A549 (cell line): ENCODE results near the gene TXNDC2. TPM values are rescaled to one million over a fixed set of nuclear protein-coding genes. Genes with fewer than 3 reads are reported as not detected.
"Not testable (repeated sequence)": the region's sequence is repeated elsewhere in the genome, so short reads cannot be mapped to it uniquely, and the experiment has no call there.

Experiments used
- ATAC-seq, 2 experiments: fragments of 200-7000 bp in 1 of 2; fragments of >200 bp in 1 of 2; cut with Nextera tagmentation in 1 of 2; cut with Tn5 transposase in 1 of 2; 3 replicates each; pipeline versions ENCODE4 v1.8.0 to v1.9.1; 2018 to 2020; ENCODE audit warnings: mild to moderate bottlenecking in 1 of 2, moderate library complexity in 1 of 2
- CTCF ChIA-PET: fragments of 300-600 bp; sonication (Branson Sonifier 250); formaldehyde crosslinking; extraction: SDS; loops from one replicate; lab custom pipeline; 2021; ENCODE audit warnings: antibody characterized with exemption, inconsistent platforms; lab: Yijun Ruan, JAX
- POLR2A ChIA-PET: fragments of 350-600 bp; formaldehyde crosslinking; extraction: SDS; loops from one replicate; lab custom pipeline; 2021; ENCODE audit warnings: antibody characterized with exemption, inconsistent platforms; lab: Yijun Ruan, JAX
- DNase-seq, 2 experiments: peaks; one replicate each; pipeline versions ENCODE4 v3.0.0 to v3.0.0-alpha.2; 2011 to 2016; ENCODE audit warnings: low read depth in 1 of 2, low spot score in 1 of 2
- FAIRE-seq: peaks from 2 replicates; lab custom pipeline; 2011; peaks lifted over from hg19 to GRCh38; lab: Jason Lieb, UNC
- H3K27ac ChIP-seq, 2 experiments: fragments of >200 bp; sonication (Bioruptor Twin); formaldehyde crosslinking; 3 replicates each; pipeline ENCODE4 v1.5.1; 2016 to 2017
- H3K4me1 ChIP-seq: fragments of >200 bp; sonication (Bioruptor Twin); formaldehyde crosslinking; 3 replicates; pipeline ENCODE4 v1.6.1; 2016
- H3K4me2 ChIP-seq: fragments of >200 bp; sonication (Bioruptor Twin); formaldehyde crosslinking; 3 replicates; pipeline ENCODE4 v1.6.1; 2016
- H3K4me3 ChIP-seq: fragments of >200 bp; sonication (Bioruptor Twin); formaldehyde crosslinking; 3 replicates; pipeline ENCODE4 v1.5.1; 2016
- H3K9me3 ChIP-seq: fragments of >200 bp; sonication (Bioruptor Twin); formaldehyde crosslinking; 3 replicates; pipeline ENCODE4 v1.6.1; 2016
- ESRRA ChIP-seq: fragments of 150-350 bp; IDR thresholded peaks from 2 replicates; pipeline ENCODE4 v1.6.1; 2014; ENCODE audit warnings: mild to moderate bottlenecking, low read length, borderline replicate concordance
- FOSB ChIP-seq: fragments of 250-450 bp; sonication (Bioruptor Pico); IDR thresholded peaks from 2 replicates; pipeline ENCODE4 v1.5.0; 2020; ENCODE audit warnings: mild to moderate bottlenecking, moderate library complexity
- FOXS1 ChIP-seq: fragments of 250-450 bp; sonication (Bioruptor Pico); IDR thresholded peaks from 2 replicates; pipeline ENCODE4 v1.5.0; 2020; ENCODE audit warnings: mild to moderate bottlenecking, moderate library complexity
- HEYL ChIP-seq: fragments of 250-450 bp; sonication (Bioruptor Pico); IDR thresholded peaks from 2 replicates; pipeline ENCODE4 v1.8.0; 2021; ENCODE audit warnings: mild to moderate bottlenecking, moderate library complexity
- NPAS2 ChIP-seq: fragments of 250-450 bp; sonication (Bioruptor Pico); IDR thresholded peaks from 2 replicates; pipeline ENCODE4 v1.8.0; 2022; ENCODE audit warnings: mild to moderate bottlenecking, moderate library complexity, borderline replicate concordance
- NR3C1 ChIP-seq: fragments of >200 bp; sonication (Bioruptor Twin); formaldehyde crosslinking; IDR thresholded peaks from 3 replicates; pipeline ENCODE4 v1.6.1; 2017
- PBX3 ChIP-seq: IDR thresholded peaks from 2 replicates; pipeline ENCODE4 v1.6.1; 2012
- POLR2A ChIP-seq: IDR thresholded peaks from 2 replicates; pipeline ENCODE4 v1.6.1; 2012; ENCODE audit warnings: mild to moderate bottlenecking, low read length
- RFX5 ChIP-seq: fragments of 450-650 bp; IDR thresholded peaks from 2 replicates; pipeline ENCODE4 v1.7.1; 2014; ENCODE audit warnings: antibody characterized with exemption, mild to moderate bottlenecking, moderate library complexity
- RNF2 ChIP-seq: fragments of 200-600 bp; sonication (generic); IDR thresholded peaks from 2 replicates; pipeline ENCODE4 v1.6.1; 2016; ENCODE audit warnings: low read depth, mild to moderate bottlenecking, antibody characterized with exemption, moderate library complexity, borderline replicate concordance
- TP53 ChIP-seq: fragments of 250-450 bp; sonication (Bioruptor Pico); IDR thresholded peaks from 2 replicates; pipeline ENCODE4 v1.5.0; 2021; ENCODE audit warnings: mild to moderate bottlenecking, moderate library complexity
- ZFP36 ChIP-seq: fragments of 450-650 bp; IDR thresholded peaks from 2 replicates; pipeline ENCODE4 v1.6.1; 2014; ENCODE audit warnings: borderline replicate concordance; ENCODE audit not compliant: partially characterized antibody
- WGBS: methylation state at CpG from one replicate; pipeline ENCODE4 v1.1.6; 2017; ENCODE audit errors: missing lambda C conversion rate; 5-methylcytosine and 5-hydroxymethylcytosine counted together
- polyA plus RNA-seq, 4 experiments: library from polyadenylated mRNA; depleted of rRNA in 3 of 4; stranded (reverse); fragments of >200 nt; fragmentation: RNase III in 1 of 4; extraction: RNeasy Plus Mini Kit Qiagen cat#74134 plus additional on column Dnase treatment in 1 of 4; gene quantifications; 2 replicates in 3 of 4; 3 replicates in 1 of 4; pipeline ENCODE4 v1.2.3, GENCODE V29; 2011 to 2017
- TF ChIP-seq, protein P1 (sequence below): fragments of >200 bp; sonication (Bioruptor Twin); formaldehyde crosslinking; IDR thresholded peaks from 2 replicates; pipeline ENCODE4 v1.6.1; 2016

TXNDC2 gene
- polyA plus RNA-seq, 2 of the 4 experiments (the other 2 are of a cell fraction): 0.06 to 0.16 TPM

DNA sequence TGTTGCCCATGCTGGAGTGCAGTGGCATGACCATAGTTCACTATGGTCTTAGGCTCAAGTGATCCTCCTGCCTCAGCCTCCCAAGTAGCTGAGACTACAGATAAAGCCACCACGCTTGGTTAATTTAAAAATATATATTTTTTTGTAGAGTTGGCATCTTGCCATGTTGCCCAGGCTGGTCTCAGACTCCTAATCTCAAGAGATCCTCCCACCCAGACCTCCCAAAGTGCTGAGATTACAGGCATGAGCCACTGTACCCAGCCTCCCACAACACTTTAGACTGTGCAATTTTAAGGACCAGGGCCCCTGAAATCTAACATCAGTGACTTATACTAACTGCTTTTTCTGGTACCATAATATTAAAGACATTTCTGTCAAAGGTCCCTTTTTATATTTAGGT lies 5.2 kb downstream of the TXNDC2 start (continued):
- TF ChIP-seq ESRRA (no peak), FOSB (no peak), HEYL (no peak), RFX5 (no peak), POLR2A (no peak)

- DNase-seq, H3K27ac ChIP-seq, H3K4me1 ChIP-seq, ATAC-seq, H3K4me3 ChIP-seq, H3K9me3 ChIP-seq, FAIRE-seq, CTCF ChIA-PET, POLR2A ChIA-PET: not testable (repeated sequence)
- 51% methylated on average over 4 of the region's 4 CpGs for WGBS
- peak overlapping the region; percentile 25; the same call in 1 of the 3 replicates for H3K4me2 ChIP-seq
Measured at GRCh38 chr18:9891515-9891914, 5.7 kb downstream of the TXNDC2 start.

- CTCF ChIA-PET: interaction anchor here (1.2 kb wide), 1 partner anchor 16 kb away, joined by 3 read pairs; no protein-coding TSS in a partner anchor
Measured at GRCh38 chr18:9894454-9895068, 8.8 kb downstream of the TXNDC2 start.

GRCh38 chr18:9897129-9897528 lies 11.4 kb downstream of the TXNDC2 start:
- 98% methylated on average over 5 of the region's 5 CpGs for WGBS
- no peak for TF ChIP-seq TP53
- no peak for TF ChIP-seq ZFP36
- TF ChIP-seq, protein P1, sequence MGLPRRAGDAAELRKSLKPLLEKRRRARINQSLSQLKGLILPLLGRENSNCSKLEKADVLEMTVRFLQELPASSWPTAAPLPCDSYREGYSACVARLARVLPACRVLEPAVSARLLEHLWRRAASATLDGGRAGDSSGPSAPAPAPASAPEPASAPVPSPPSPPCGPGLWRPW: no peak
- TF ChIP-seq FOXS1 (CRISPR knock-in tag): no peak
- TF ChIP-seq NR3C1: no peak
- TF ChIP-seq PBX3: no peak
- TF ChIP-seq RNF2: no peak
- no peak for TF ChIP-seq NPAS2 (CRISPR knock-in tag)
- no peak for TF ChIP-seq ESRRA
- Histone ChIP-seq H3K4me1 (peaks cover 35% of the 10 kb centered on the region), H3K9me3 (no peaks in the 10 kb centered on the region), H3K4me3 (no peak overlapping the region), H3K27ac (peak overlapping the region in 1 of 2 experiments; percentile 38; a peak in 1 of 6 replicates), H3K4me2 (no peak overlapping the region)
- POLR2A ChIA-PET: no interaction called here
- CTCF ChIA-PET: no interaction called here
- DNase-seq (no peak), FAIRE-seq (no peak), ATAC-seq (no peak)

More at GRCh38 chr18:9894454-9895068, 8.8 kb downstream of the TXNDC2 start:
- H3K9me3 ChIP-seq: no peaks in the 10 kb centered on the region
- POLR2A ChIA-PET: no interaction called here
- ATAC-seq: no peak
- H3K4me2 ChIP-seq: no peak overlapping the region
- no peak overlapping the region for H3K4me3 ChIP-seq
- no peak for DNase-seq
- FAIRE-seq: no peak
- H3K27ac ChIP-seq: peak overlapping the region in 1 of 2 experiments; percentile 71; a peak in 3 of 6 replicates
- peaks cover 20% of the 10 kb centered on the region for H3K4me1 ChIP-seq
- no peak for TF ChIP-seq ZFP36
- TF ChIP-seq, all 56 proteins: peak for 0
- 90% methylated on average over 6 of the region's 6 CpGs for WGBS

GRCh38 chr18:9897787-9898291 lies 12.1 kb downstream of the TXNDC2 start:
- Histone ChIP-seq H3K4me1 (peaks cover 35% of the 10 kb centered on the region), H3K27ac (peak overlapping the region; percentile 65 to 72; a peak in 4 of 6 replicates)
- CTCF ChIA-PET, H3K4me2 ChIP-seq, POLR2A ChIA-PET, H3K4me3 ChIP-seq, ATAC-seq, FAIRE-seq, H3K9me3 ChIP-seq, DNase-seq: not testable (repeated sequence)
- 95% methylated on average over 10 of the region's 10 CpGs for WGBS
